ENCODE data around the gene HDAC4.

HDAC4 gene

DNA sequence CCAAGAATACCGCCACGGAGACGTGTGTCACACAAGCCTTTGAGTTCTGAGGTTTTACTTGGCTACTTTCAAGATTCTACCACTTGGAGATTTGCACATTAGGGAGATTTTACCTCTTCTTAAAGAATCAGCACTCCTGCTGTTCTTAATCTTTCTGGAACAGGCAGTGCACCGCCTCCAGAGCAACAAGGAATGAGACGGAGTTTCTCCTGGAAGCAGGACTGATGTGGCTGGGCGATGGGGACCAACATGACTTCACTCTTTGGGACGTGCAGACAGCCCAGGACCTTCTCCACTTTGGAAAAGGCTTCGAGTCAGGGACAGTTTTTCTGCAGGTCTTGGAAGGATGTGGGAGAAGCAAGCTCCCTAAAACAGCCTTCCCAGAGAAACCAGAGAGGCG, 255.2 kb downstream of the HDAC4 start:
- TF ChIP-seq SP1 (IDR thresholded peaks at IDR 0.05): no peak
- TF ChIP-seq SUZ12 (IDR thresholded peaks at IDR 0.05): no peak
- TF ChIP-seq HDGF (IDR thresholded peaks at IDR 0.05; ENCODE audit: borderline replicate concordance): no peak
- no peak for TF ChIP-seq FOXA1 (IDR thresholded peaks at IDR 0.05)
- TF ChIP-seq NFRKB (IDR thresholded peaks at IDR 0.05): no peak
- TF ChIP-seq TARDBP (IDR thresholded peaks at IDR 0.05): no peak
- TF ChIP-seq L3MBTL2 (conservative IDR thresholded peaks at IDR 0.05): no peak
- no peak for TF ChIP-seq ARNT (IDR thresholded peaks at IDR 0.05)
- TF ChIP-seq LEF1 (IDR thresholded peaks at IDR 0.05; ENCODE audit: borderline replicate concordance): no peak
- TF ChIP-seq FOXK2 (IDR thresholded peaks at IDR 0.05): no peak
- TF ChIP-seq BHLHE40 (IDR thresholded peaks at IDR 0.05; ENCODE audit: borderline replicate concordance): no peak
- no peak for TF ChIP-seq FOXM1 (IDR thresholded peaks at IDR 0.05; ENCODE audit: borderline replicate concordance)
- TF ChIP-seq PKNOX1 (IDR thresholded peaks at IDR 0.05): no peak
- no peak for TF ChIP-seq ELF4 (IDR thresholded peaks at IDR 0.05)
- TF ChIP-seq CTBP1 (IDR thresholded peaks at IDR 0.05; ENCODE audit: borderline replicate concordance): no peak
- no peak for TF ChIP-seq ZNF384 (IDR thresholded peaks at IDR 0.05)
- no peak for DNase-seq (ENCODE audit: extremely low spot score)
- ChIA-PET POLR2A (no interaction called here), CTCF (no interaction called here)

GRCh38 chr2:239145106-239145505, 255.7 kb downstream of the HDAC4 start:
- CTCF ChIA-PET: no interaction called here
- no peak for TF ChIP-seq NFRKB (IDR thresholded peaks at IDR 0.05)
- no peak for TF ChIP-seq FOXM1 (IDR thresholded peaks at IDR 0.05; ENCODE audit: borderline replicate concordance)
- no peak for TF ChIP-seq CTBP1 (IDR thresholded peaks at IDR 0.05; ENCODE audit: borderline replicate concordance)
- TF ChIP-seq PKNOX1 (IDR thresholded peaks at IDR 0.05): no peak
- TF ChIP-seq BHLHE40 (IDR thresholded peaks at IDR 0.05; ENCODE audit: borderline replicate concordance): no peak
- no peak for TF ChIP-seq HDGF (IDR thresholded peaks at IDR 0.05; ENCODE audit: borderline replicate concordance)
- no peak for TF ChIP-seq TARDBP (IDR thresholded peaks at IDR 0.05)
- no peak for TF ChIP-seq ARNT (IDR thresholded peaks at IDR 0.05)
- TF ChIP-seq FOXA1 (IDR thresholded peaks at IDR 0.05): no peak
- no peak for TF ChIP-seq ZNF384 (IDR thresholded peaks at IDR 0.05)
- no peak for DNase-seq (ENCODE audit: extremely low spot score)
- POLR2A ChIA-PET: no interaction called here

DNA sequence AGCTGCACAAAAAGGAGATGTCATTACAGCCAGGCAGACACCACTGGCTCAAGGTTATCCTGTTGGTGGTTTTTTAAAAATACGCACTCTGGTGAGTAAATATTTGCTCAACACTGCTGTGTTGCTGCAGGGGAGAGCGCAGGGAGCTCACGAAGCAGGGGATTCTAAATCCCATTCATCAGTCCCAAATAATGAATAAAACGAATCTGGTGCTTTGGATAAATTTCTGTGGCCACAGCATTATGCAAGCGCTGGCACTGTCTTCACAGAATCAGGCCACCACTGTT, 256.2 kb downstream of the HDAC4 start:
- ChIA-PET POLR2A (interaction anchor here (0.9 kb wide), 1 partner anchor 256 kb away, joined by 4 read pairs; the partner anchor contains the start of gene HDAC4), CTCF (interaction anchor here (1.2 kb wide), 1 partner anchor 49 kb away, joined by 5 read pairs; no protein-coding TSS in a partner anchor)
- TF ChIP-seq SUZ12 (IDR thresholded peaks at IDR 0.05): no peak
- TF ChIP-seq FOXK2 (IDR thresholded peaks at IDR 0.05): no peak
- TF ChIP-seq TARDBP (IDR thresholded peaks at IDR 0.05): no peak
- no peak for TF ChIP-seq LEF1 (IDR thresholded peaks at IDR 0.05; ENCODE audit: borderline replicate concordance)
- DNase-seq (ENCODE audit: extremely low spot score): no peak

DNA sequence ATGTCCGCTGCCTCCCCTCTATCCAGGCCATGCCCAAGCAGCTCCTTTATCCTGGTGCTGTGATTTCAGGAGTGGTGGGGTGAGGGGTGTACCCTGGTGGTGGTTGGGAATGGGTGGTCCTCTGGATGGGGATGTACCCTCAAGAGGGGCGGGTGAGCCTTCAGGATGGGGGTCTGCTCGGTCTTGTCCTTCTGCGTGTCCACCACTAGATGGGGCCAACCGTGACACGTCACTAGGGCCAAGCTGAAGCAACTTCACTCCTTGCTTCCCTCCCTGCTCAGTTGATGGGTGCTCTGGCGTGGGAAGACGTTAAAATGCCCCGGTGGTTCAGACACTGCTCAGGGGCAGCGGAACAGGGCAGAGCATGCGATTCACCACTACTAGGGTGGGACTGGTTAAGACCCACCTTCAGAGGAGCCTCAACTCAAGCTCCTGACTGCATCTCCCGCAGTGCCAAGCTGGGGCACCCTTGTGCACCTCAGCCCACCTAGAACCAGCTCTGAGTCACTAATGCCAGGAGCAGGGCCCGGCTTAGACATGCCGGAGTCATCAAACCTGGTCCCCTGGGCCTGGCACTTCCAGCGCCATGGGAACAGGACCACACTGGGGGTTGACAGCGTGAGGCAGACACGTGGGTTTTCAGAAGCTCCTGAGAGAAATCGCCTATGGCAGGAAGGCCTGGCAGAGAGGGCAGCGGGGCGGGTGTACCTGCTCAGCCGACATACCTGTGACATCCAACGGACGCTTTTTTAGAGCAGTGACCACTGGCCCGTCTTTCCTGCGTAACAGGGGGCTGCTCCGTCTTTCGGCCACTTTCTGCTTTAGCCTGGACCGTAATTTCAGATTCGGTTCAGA, 256.7 kb downstream of the HDAC4 start:
- no peak for TF ChIP-seq FOXA1 (IDR thresholded peaks at IDR 0.05)
- ChIA-PET POLR2A (interaction anchor here (0.9 kb wide), 1 partner anchor 257 kb away, joined by 4 read pairs; the partner anchor contains the start of gene HDAC4), CTCF (interaction anchor here (1.2 kb wide), 1 partner anchor 49 kb away, joined by 5 read pairs; no protein-coding TSS in a partner anchor)
- DNase-seq (ENCODE audit: extremely low spot score): peak; percentile 56

GRCh38 chr2:239142806-239143205, 258.0 kb downstream of the HDAC4 start:
- no peak for DNase-seq (ENCODE audit: extremely low spot score)
- POLR2A ChIA-PET: no interaction called here
- TF ChIP-seq ARNT (IDR thresholded peaks at IDR 0.05) (no peak), TARDBP (IDR thresholded peaks at IDR 0.05) (no peak), PKNOX1 (IDR thresholded peaks at IDR 0.05) (no peak), FOXA1 (IDR thresholded peaks at IDR 0.05) (no peak), LEF1 (IDR thresholded peaks at IDR 0.05; ENCODE audit: borderline replicate concordance) (no peak), CTBP1 (IDR thresholded peaks at IDR 0.05; ENCODE audit: borderline replicate concordance) (no peak), ELF4 (IDR thresholded peaks at IDR 0.05) (no peak), FOXM1 (IDR thresholded peaks at IDR 0.05; ENCODE audit: borderline replicate concordance) (no peak), L3MBTL2 (conservative IDR thresholded peaks at IDR 0.05) (no peak), FOXK2 (IDR thresholded peaks at IDR 0.05) (no peak)
- CTCF ChIA-PET: interaction anchor here (0.6 kb wide), 1 partner anchor 145 kb away, joined by 3 read pairs; no protein-coding TSS in a partner anchor

- ChIA-PET POLR2A (no interaction called here), CTCF (interaction anchor here (0.6 kb wide), 1 partner anchor 145 kb away, joined by 3 read pairs; no protein-coding TSS in a partner anchor)
- DNase-seq (ENCODE audit: extremely low spot score): no peak
- TF ChIP-seq ZNF384 (IDR thresholded peaks at IDR 0.05): no peak
- no peak for TF ChIP-seq PKNOX1 (IDR thresholded peaks at IDR 0.05)
- no peak for TF ChIP-seq LEF1 (IDR thresholded peaks at IDR 0.05; ENCODE audit: borderline replicate concordance)
- TF ChIP-seq BHLHE40 (IDR thresholded peaks at IDR 0.05; ENCODE audit: borderline replicate concordance): no peak
- no peak for TF ChIP-seq FOXK2 (IDR thresholded peaks at IDR 0.05)
- TF ChIP-seq SP1 (IDR thresholded peaks at IDR 0.05): no peak
- no peak for TF ChIP-seq L3MBTL2 (conservative IDR thresholded peaks at IDR 0.05)
- TF ChIP-seq FOXM1 (IDR thresholded peaks at IDR 0.05; ENCODE audit: borderline replicate concordance): no peak
- TF ChIP-seq ELF4 (IDR thresholded peaks at IDR 0.05): no peak
- no peak for TF ChIP-seq SUZ12 (IDR thresholded peaks at IDR 0.05)
- no peak for TF ChIP-seq FOXA1 (IDR thresholded peaks at IDR 0.05)
Observed at GRCh38 chr2:239142296-239142695, 258.5 kb downstream of the HDAC4 start.

Data from HEK293T (cell line).